Endothelial cell of umbilical vein (primary cell): ENCODE data around the gene RUBCN. TPM values are rescaled to one million over a fixed set of nuclear protein-coding genes. Genes with fewer than 3 reads are reported as not detected.

ENCODE experiments used
- BruUV-seq: library from RNA; stranded (reverse); fragments of 400-500 nt; replicated peaks from 2 replicates; lab custom pipeline; 2021; lab: Mats Ljungman, UMichigan
- CTCF ChIA-PET: fragments of 300-600, 350-600 bp; sonication (Branson Sonifier 250); formaldehyde crosslinking; loops from one replicate; lab custom pipeline; 2021; ENCODE audit warnings: antibody characterized with exemption, inconsistent platforms; lab: Charles Lee
- POLR2A ChIA-PET: fragments of 300-600, 350-600 bp; sonication (Branson Sonifier 250); formaldehyde crosslinking; loops from one replicate; lab custom pipeline; 2021; ENCODE audit warnings: antibody characterized with exemption, inconsistent platforms; lab: Charles Lee
- DNase-seq: peaks from one replicate; pipeline ENCODE4 v3.0.0-alpha.2; 2011; ENCODE audit warnings: low read depth, low spot score
- FAIRE-seq: peaks from 2 replicates; lab custom pipeline; 2011; peaks lifted over from hg19 to GRCh38; lab: Jason Lieb, UNC
- H2AFZ ChIP-seq: 2 replicates; pipeline ENCODE4 v1.6.0; 2012; ENCODE audit warnings: low read depth, low read length, control low read depth, inconsistent platforms
- H3K27ac ChIP-seq: 2 replicates; pipeline ENCODE4 v1.5.1; 2011; ENCODE audit warnings: low read depth, mild to moderate bottlenecking, control low read depth, low read length, moderate library complexity; ENCODE audit not compliant: insufficient read depth
- H3K27me3 ChIP-seq, 2 experiments: 2 replicates each; pipeline versions ENCODE4 v1.6.0 to v1.6.1; 2011; ENCODE audit warnings: low read length in 2 of 2, mixed read lengths in 1 of 2; ENCODE audit not compliant: control insufficient read depth in 2 of 2, insufficient read depth in 2 of 2
- H3K36me3 ChIP-seq, 2 experiments: 2 replicates in 1 of 2; 3 replicates in 1 of 2; pipeline ENCODE4 v1.5.1; 2011; ENCODE audit warnings: low read length in 2 of 2, mild to moderate bottlenecking in 1 of 2, moderate library complexity in 1 of 2; ENCODE audit not compliant: control insufficient read depth in 2 of 2, insufficient read depth in 2 of 2; ENCODE audit errors: extremely low read depth in 1 of 2
- H3K4me1 ChIP-seq: 3 replicates; pipeline ENCODE4 v1.5.1; 2011; ENCODE audit warnings: mild to moderate bottlenecking, low read length; ENCODE audit not compliant: control insufficient read depth, insufficient read depth; ENCODE audit errors: extremely low read depth
- H3K4me2 ChIP-seq: 2 replicates; pipeline ENCODE4 v1.6.1; 2011; ENCODE audit warnings: low read length, control low read depth, mixed read lengths; ENCODE audit not compliant: insufficient read depth
- H3K4me3 ChIP-seq, 3 experiments: fragments of 200-600 bp in 1 of 3; sonication (generic), shearing (Covaris generic) in 1 of 3; replicated peaks in 1 of 3; 2 replicates each; pipeline ENCODE4 v1.5.1; 2011 to 2016; ENCODE audit warnings: control low read depth in 3 of 3, low read length in 3 of 3, mild to moderate bottlenecking in 2 of 3, inconsistent platforms in 1 of 3, low read depth in 1 of 3, moderate library complexity in 1 of 3; ENCODE audit not compliant: insufficient read depth in 1 of 3
- H3K79me2 ChIP-seq: 2 replicates; pipeline ENCODE4 v1.6.0; 2012; ENCODE audit warnings: low read length, inconsistent platforms; ENCODE audit not compliant: control insufficient read depth, insufficient read depth
- H3K9ac ChIP-seq: replicated peaks from 2 replicates; pipeline ENCODE3; 2011; ENCODE audit warnings: low read length, control low read depth; ENCODE audit not compliant: insufficient read depth; ENCODE audit errors: extremely low read depth
- H3K9me1 ChIP-seq: replicated peaks from 3 replicates; pipeline ENCODE4 v1.6.0; 2011; ENCODE audit warnings: mild to moderate bottlenecking, low read length; ENCODE audit not compliant: control insufficient read depth, insufficient read depth; ENCODE audit errors: extremely low read depth
- H3K9me3 ChIP-seq: replicated peaks from 2 replicates; pipeline ENCODE4 v1.5.1; 2012; ENCODE audit warnings: low read length, inconsistent platforms; ENCODE audit not compliant: control insufficient read depth, insufficient read depth
- H4K20me1 ChIP-seq: replicated peaks from 2 replicates; pipeline ENCODE3; 2011; ENCODE audit warnings: mild to moderate bottlenecking, low read length; ENCODE audit not compliant: control insufficient read depth, insufficient read depth; ENCODE audit errors: extremely low read depth
- CTCF ChIP-seq, 2 donors: IDR thresholded peaks; 1 replicate in 1 of 2; 2 replicates in 1 of 2; pipeline ENCODE4 v1.5.1; 2011; ENCODE audit warnings: low read length in 2 of 2, mild to moderate bottlenecking in 2 of 2, moderate library complexity in 2 of 2, control low read depth in 1 of 2, inconsistent platforms in 1 of 2, low read depth in 1 of 2; ENCODE audit not compliant: insufficient read depth in 1 of 2; ENCODE audit errors: extremely low read depth in 1 of 2
- EZH2 ChIP-seq: IDR thresholded peaks from 2 replicates; pipeline ENCODE4 v1.6.1; 2012; ENCODE audit warnings: borderline replicate concordance, low read depth, mild to moderate bottlenecking, moderate library complexity, low read length, inconsistent platforms; ENCODE audit not compliant: severe bottlenecking
- FOS ChIP-seq: IDR thresholded peaks from 2 replicates; pipeline ENCODE4 v1.6.1; 2011; ENCODE audit warnings: mild to moderate bottlenecking, low read length, moderate library complexity, borderline replicate concordance; ENCODE audit not compliant: insufficient read depth
- GATA2 ChIP-seq: IDR thresholded peaks from 2 replicates; pipeline ENCODE4 v1.7.0; 2011; ENCODE audit warnings: low read depth, mild to moderate bottlenecking, moderate library complexity, mixed read lengths, low read length; ENCODE audit not compliant: insufficient read length, insufficient read depth
- JUN ChIP-seq: IDR thresholded peaks from 2 replicates; pipeline ENCODE4 v1.6.1; 2011; ENCODE audit warnings: borderline replicate concordance, low read depth; ENCODE audit not compliant: insufficient read length, insufficient read depth
- MAX ChIP-seq: IDR thresholded peaks from 2 replicates; pipeline ENCODE4 v1.6.1; 2011; ENCODE audit not compliant: insufficient read depth, insufficient read length
- MYC ChIP-seq: IDR thresholded peaks from one replicate; pipeline ENCODE4 v1.6.1; 2011; ENCODE audit warnings: mild to moderate bottlenecking, low read depth, low read length
- POLR2A ChIP-seq: IDR thresholded peaks from 2 replicates; pipeline ENCODE4 v1.6.1; 2012; ENCODE audit warnings: low read depth, mild to moderate bottlenecking, control low read depth, low read length
- POLR2AphosphoS5 ChIP-seq: IDR thresholded peaks from 2 replicates; pipeline ENCODE4 v1.6.1; 2012; ENCODE audit warnings: low read depth, mild to moderate bottlenecking, control low read depth, low read length, moderate library complexity; ENCODE audit not compliant: insufficient read depth
- dilution Hi-C: fragments of 300-500 bp; cut with MboI; formaldehyde crosslinking; loops from one replicate; pipeline ENCODE4 v1.15.0; 2019; ENCODE audit warnings: low sequenced_read_pairs; ENCODE audit not compliant: extremely low pct_ligation_motif_present
- intact Hi-C: fragments of 100-400 bp; cut with micrococcal nuclease; formaldehyde crosslinking; loops from one replicate; pipeline ENCODE4 v1.10.0; 2022
- polyA plus RNA-seq, 4 experiments: library from polyadenylated mRNA; depleted of rRNA in 3 of 4; stranded (reverse) in 3 of 4; unstranded in 1 of 4; fragments of >200 nt; gene quantifications; 2 replicates each; pipeline versions ENCODE4 v1.2.1 to v1.2.3, GENCODE V29; 2011 to 2012; ENCODE audit warnings: missing spikeins in 1 of 4
- total RNA-seq: library from RNA; stranded (reverse); gene quantifications from 2 replicates; pipeline ENCODE4 v1.2.3, GENCODE V29; 2021

Gene RUBCN
- total and polyA plus RNA-seq, 2 donors (not counting 3 experiments of a cell fraction or from before 2014, with no cell fraction given) = 15.0 to 25.8 TPM

GRCh38 chr3:197718891-197719290 lies 17.8 kb downstream of the RUBCN start:
- Histone ChIP-seq H3K4me3 (no peak overlapping the region), H3K9me1 (no peaks in the 10 kb centered on the region), H3K4me1 (peaks cover 7% of the 10 kb centered on the region), H3K79me2 (no peaks in the 10 kb centered on the region), H3K9ac (no peak overlapping the region), H3K36me3 (no peaks in the 10 kb centered on the region), H4K20me1 (no peaks in the 10 kb centered on the region), H3K27me3 (no peaks in the 10 kb centered on the region), H3K9me3 (no peaks in the 10 kb centered on the region), H2AFZ (no peak overlapping the region), H3K27ac (no peak overlapping the region), H3K4me2 (no peak overlapping the region)
- no peak for FAIRE-seq
- intact Hi-C loops (no loop called here), dilution Hi-C loops (no loop called here)
- ChIA-PET POLR2A (no interaction called here), CTCF (no interaction called here)
- no peak for TF ChIP-seq EZH2
- no peak for TF ChIP-seq FOS
- no peak for TF ChIP-seq POLR2AphosphoS5
- TF ChIP-seq GATA2 = no peak
- peak; percentile 39 for DNase-seq
- no TSS peak for BruUV-seq

DNA sequence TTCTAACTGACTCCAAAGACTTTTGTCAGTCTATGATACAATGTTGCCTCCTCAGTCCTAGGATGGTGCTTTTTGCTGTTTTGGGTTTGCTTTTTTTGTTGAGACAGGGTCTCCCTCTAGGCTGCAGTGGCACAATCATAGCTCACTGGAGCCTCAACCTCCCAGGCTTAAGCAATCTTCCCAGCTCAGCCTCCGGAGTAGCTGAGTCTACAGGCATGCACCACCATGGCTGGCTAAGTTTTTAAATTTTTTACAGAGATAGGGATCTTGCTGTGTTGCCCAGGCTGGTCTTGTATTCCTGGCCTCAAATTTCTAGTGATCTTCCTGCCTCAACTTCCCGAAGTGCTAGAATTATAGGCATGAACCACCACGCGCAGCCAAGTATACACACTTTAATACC lies 22.5 kb downstream of the RUBCN start:
- no peaks in the 10 kb centered on the region for H3K9me3 ChIP-seq
- CTCF ChIA-PET = interaction anchor here (2.1 kb wide), 1 partner anchor 35 kb away, joined by 4 read pairs; the partner anchor contains the start of gene FYTTD1
- no peak overlapping the region for H3K4me3 ChIP-seq
- H3K27me3 ChIP-seq = no peaks in the 10 kb centered on the region
- no TSS peak for BruUV-seq
- H3K4me2 ChIP-seq = no peak overlapping the region
- H3K4me1 ChIP-seq = peaks cover 26% of the 10 kb centered on the region
- H3K9me1 ChIP-seq = no peaks in the 10 kb centered on the region
- POLR2A ChIA-PET = no interaction called here
- no peak for TF ChIP-seq POLR2A
- TF ChIP-seq POLR2AphosphoS5 = no peak
- no peak for TF ChIP-seq MAX
- no peak for TF ChIP-seq JUN
- TF ChIP-seq CTCF (IDR thresholded peaks at IDR 0.05; ENCODE audit: extremely low read depth in 1 of 2, insufficient read depth in 1 of 2, low read depth in 1 of 2, low read length in 2 of 2) = no peak
- no peak for TF ChIP-seq MYC
- FAIRE-seq (no peak), DNase-seq (no peak)
- no peaks in the 10 kb centered on the region for H3K79me2 ChIP-seq
- no peak overlapping the region for H3K9ac ChIP-seq
- H4K20me1 ChIP-seq = no peaks in the 10 kb centered on the region
- dilution Hi-C loops (no loop called here), intact Hi-C loops (no loop called here)
- no peak overlapping the region for H2AFZ ChIP-seq
- H3K36me3 ChIP-seq = no peaks in the 10 kb centered on the region
- H3K27ac ChIP-seq = no peak overlapping the region
